NCI-H2227 treated with DMSO at 0.1 percent for 48 hours (cell line): ENCODE measurements around the gene ICA1L.

Experiments used
- DNase-seq: peaks from one replicate; lab custom pipeline; 2025; lab: John Stamatoyannopoulos, UW

Gene ICA1L

DNA sequence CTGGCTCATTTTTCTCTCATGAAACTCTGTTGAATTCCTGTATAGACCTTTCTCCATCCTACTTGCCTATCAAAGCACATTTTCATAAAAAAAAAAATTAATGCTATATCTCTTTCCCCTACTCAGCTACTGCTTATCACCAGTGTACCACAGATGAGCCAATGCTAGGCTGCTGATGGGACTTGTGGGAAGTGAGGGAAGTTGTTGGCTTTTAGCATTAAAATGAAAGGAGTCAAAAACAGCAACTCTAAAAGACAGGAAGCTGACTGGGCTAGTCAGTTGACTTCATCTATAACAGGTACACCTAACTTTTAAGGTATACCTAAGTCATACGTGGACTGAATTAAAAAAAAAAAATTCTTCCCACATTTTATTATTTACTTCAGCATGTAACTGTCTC, 134.7 kb downstream of the ICA1L start:
- no peak for DNase-seq

DNA sequence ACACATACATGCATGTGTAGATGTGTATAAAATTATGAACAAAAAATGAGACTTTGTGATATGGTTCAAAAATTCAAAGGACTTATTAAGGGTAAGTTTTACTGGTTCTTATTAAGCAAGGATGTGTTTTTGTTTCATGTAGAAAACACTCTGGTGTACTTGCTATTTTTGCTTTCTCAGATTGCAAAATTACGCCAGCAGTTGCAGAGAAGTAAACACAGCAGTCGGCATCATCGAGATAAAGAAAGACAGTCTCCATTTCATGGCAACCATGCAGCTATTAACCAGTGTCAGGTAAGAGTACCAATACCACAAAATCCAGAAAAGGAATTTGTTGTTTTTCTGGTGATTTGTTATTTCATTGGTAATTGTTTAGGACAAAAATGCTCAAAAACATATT, 145.5 kb downstream of the ICA1L start:
- no peak for DNase-seq

DNA sequence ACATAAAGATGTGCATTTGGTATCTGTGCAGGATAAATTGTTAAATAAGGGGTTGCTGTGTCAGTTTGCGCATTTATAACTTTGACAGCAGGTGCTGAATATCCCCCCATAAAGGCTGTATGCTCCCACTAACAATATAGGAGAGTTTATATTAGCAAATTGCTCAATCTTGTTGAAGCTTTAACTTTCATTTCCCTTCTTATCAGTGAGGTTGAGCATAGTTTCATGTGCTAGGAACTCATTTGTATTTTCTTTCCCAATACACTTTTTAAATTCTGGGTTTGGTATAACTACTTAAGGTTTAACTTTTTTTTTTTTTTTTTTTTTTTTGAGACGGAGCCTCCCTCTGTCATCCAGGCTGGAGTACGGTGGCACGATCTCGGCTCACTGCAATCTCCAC, 147.8 kb downstream of the ICA1L start:
- no peak for DNase-seq
